ENCODE measurements around the gene LIX1L. TPM values are rescaled to one million over a fixed set of nuclear protein-coding genes. Genes with fewer than 3 reads are reported as not detected.

The LIX1L gene
- total and polyA plus RNA-seq, 4 donors, result 23.6 to 42.4 (median 37.3) TPM

GRCh38 chr1:145901312-145902021 is 56.4 kb downstream of the LIX1L start:
- H3K27ac ChIP-seq (ENCODE audit: low read depth, low read length), result no peak overlapping the region
- no peaks in the 10 kb centered on the region for H3K27me3 ChIP-seq (ENCODE audit: control insufficient read depth, insufficient read depth, low read length)
- H3K9me3 ChIP-seq (ENCODE audit: control insufficient read depth, insufficient read depth, low read length), result no peaks in the 10 kb centered on the region
- no peak for DNase-seq (ENCODE audit: low read depth in 4 of 6, low spot score in 6 of 6)
- WGBS (ENCODE audit: insufficient coverage), result 81% methylated on average over 8 of the region's 12 CpGs
- no peak overlapping the region for H3K4me3 ChIP-seq (ENCODE audit: low read depth, low read length)
- peaks cover 3% of the 10 kb centered on the region for H3K36me3 ChIP-seq (ENCODE audit: control insufficient read depth, insufficient read depth, low read length)
- no peaks in the 10 kb centered on the region for H3K4me1 ChIP-seq (ENCODE audit: control insufficient read depth, insufficient read depth, low read length)

GRCh38 chr1:145898756-145899155 is 59.1 kb downstream of the LIX1L start:
- Histone ChIP-seq H3K27me3 (ENCODE audit: control insufficient read depth, insufficient read depth, low read length) (no peaks in the 10 kb centered on the region), H3K36me3 (ENCODE audit: control insufficient read depth, insufficient read depth, low read length) (no peaks in the 10 kb centered on the region), H3K27ac (ENCODE audit: low read depth, low read length) (no peak overlapping the region), H3K4me1 (ENCODE audit: control insufficient read depth, insufficient read depth, low read length) (no peaks in the 10 kb centered on the region), H3K4me3 (ENCODE audit: low read depth, low read length) (no peak overlapping the region), H3K9me3 (ENCODE audit: control insufficient read depth, insufficient read depth, low read length) (no peaks in the 10 kb centered on the region)
- WGBS (ENCODE audit: insufficient coverage), result 66% methylated on average over 5 of the region's 5 CpGs
- DNase-seq (ENCODE audit: low read depth in 4 of 6, low spot score in 6 of 6), result no peak

DNA sequence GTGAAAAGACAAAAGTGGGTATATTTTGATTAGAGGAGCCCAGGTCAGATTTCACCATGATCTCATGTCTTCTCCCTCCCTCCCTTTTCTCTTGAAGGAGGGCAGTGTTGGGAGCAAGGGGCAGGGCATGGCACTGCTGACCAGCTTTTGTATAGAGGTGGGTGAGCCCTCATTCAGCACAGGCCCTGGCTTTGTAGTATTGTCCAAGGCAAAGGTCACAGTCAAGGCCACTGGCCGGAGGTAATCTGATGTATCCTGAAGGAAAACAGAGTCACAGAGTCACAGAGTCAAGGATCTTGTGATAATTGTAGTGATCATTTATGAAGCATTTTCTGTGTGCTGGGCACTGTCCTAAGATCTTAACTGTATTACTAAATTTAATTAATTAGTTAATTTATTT is 59.8 kb downstream of the LIX1L start:
- no peak for DNase-seq (ENCODE audit: low read depth in 4 of 6, low spot score in 6 of 6)
- Histone ChIP-seq H3K9me3 (ENCODE audit: control insufficient read depth, insufficient read depth, low read length) (no peaks in the 10 kb centered on the region), H3K36me3 (ENCODE audit: control insufficient read depth, insufficient read depth, low read length) (no peaks in the 10 kb centered on the region), H3K27ac (ENCODE audit: low read depth, low read length) (no peak overlapping the region), H3K27me3 (ENCODE audit: control insufficient read depth, insufficient read depth, low read length) (no peaks in the 10 kb centered on the region), H3K4me1 (ENCODE audit: control insufficient read depth, insufficient read depth, low read length) (peaks cover 1% of the 10 kb centered on the region), H3K4me3 (ENCODE audit: low read depth, low read length) (no peak overlapping the region)
- WGBS (ENCODE audit: insufficient coverage), result no CpG with 5 or more reads among the region's 1 CpG

DNA sequence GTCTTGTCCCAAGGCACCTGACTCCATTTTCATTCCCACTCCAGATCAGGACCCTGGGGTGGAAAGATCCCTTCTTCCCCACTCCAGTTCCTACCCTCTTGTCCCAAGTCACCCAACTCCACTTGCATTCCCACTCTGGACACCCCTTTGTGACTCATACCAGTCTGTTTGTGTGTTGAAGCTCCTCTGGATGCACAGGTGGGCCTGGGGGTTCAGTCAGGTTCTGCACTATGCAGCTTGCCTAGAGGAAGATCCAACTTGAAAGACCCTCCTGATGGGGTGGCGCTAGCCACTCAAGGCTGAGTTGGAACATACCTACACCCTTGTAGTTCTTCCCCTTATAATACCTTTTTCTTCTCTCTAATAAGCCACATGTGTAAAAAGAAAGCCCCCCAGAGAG is 62.3 kb downstream of the LIX1L start:
- Histone ChIP-seq H3K4me3 (ENCODE audit: low read depth, low read length) (no peak overlapping the region), H3K4me1 (ENCODE audit: control insufficient read depth, insufficient read depth, low read length) (peaks cover 12% of the 10 kb centered on the region), H3K27ac (ENCODE audit: low read depth, low read length) (no peak overlapping the region), H3K27me3 (ENCODE audit: control insufficient read depth, insufficient read depth, low read length) (no peaks in the 10 kb centered on the region), H3K9me3 (ENCODE audit: control insufficient read depth, insufficient read depth, low read length) (no peaks in the 10 kb centered on the region), H3K36me3 (ENCODE audit: control insufficient read depth, insufficient read depth, low read length) (no peaks in the 10 kb centered on the region)
- WGBS (ENCODE audit: insufficient coverage), result no CpG with 5 or more reads among the region's 1 CpG
- no peak for DNase-seq (ENCODE audit: low read depth in 4 of 6, low spot score in 6 of 6)

- no peak overlapping the region for H3K4me3 ChIP-seq (ENCODE audit: low read depth, low read length)
- H3K4me1 ChIP-seq (ENCODE audit: control insufficient read depth, insufficient read depth, low read length), result peaks cover 12% of the 10 kb centered on the region
- no peaks in the 10 kb centered on the region for H3K9me3 ChIP-seq (ENCODE audit: control insufficient read depth, insufficient read depth, low read length)
- peak overlapping the region; percentile 48 for H3K27ac ChIP-seq (ENCODE audit: low read depth, low read length)
- H3K27me3 ChIP-seq (ENCODE audit: control insufficient read depth, insufficient read depth, low read length), result no peaks in the 10 kb centered on the region
- no peak for DNase-seq (ENCODE audit: low read depth in 4 of 6, low spot score in 6 of 6)
- WGBS (ENCODE audit: insufficient coverage), result 89% methylated on average over 4 of the region's 7 CpGs
- H3K36me3 ChIP-seq (ENCODE audit: control insufficient read depth, insufficient read depth, low read length), result no peaks in the 10 kb centered on the region
Measured at GRCh38 chr1:145893306-145894055, 64.3 kb downstream of the LIX1L start.

- H3K27ac ChIP-seq (ENCODE audit: low read depth, low read length), result peak overlapping the region; percentile 83
- H3K9me3 ChIP-seq (ENCODE audit: control insufficient read depth, insufficient read depth, low read length), result no peaks in the 10 kb centered on the region
- H3K4me1 ChIP-seq (ENCODE audit: control insufficient read depth, insufficient read depth, low read length), result peaks cover 12% of the 10 kb centered on the region
- H3K27me3 ChIP-seq (ENCODE audit: control insufficient read depth, insufficient read depth, low read length), result no peaks in the 10 kb centered on the region
- DNase-seq (ENCODE audit: low read depth in 4 of 6, low spot score in 6 of 6), result peak in 2 of 6 donors; percentile 51 to 74
- no peak overlapping the region for H3K4me3 ChIP-seq (ENCODE audit: low read depth, low read length)
- H3K36me3 ChIP-seq (ENCODE audit: control insufficient read depth, insufficient read depth, low read length), result no peaks in the 10 kb centered on the region
- 11% methylated on average over 1 of the region's 3 CpGs for WGBS (ENCODE audit: insufficient coverage)
Measured at GRCh38 chr1:145892486-145893087, 65.2 kb downstream of the LIX1L start.

DNA sequence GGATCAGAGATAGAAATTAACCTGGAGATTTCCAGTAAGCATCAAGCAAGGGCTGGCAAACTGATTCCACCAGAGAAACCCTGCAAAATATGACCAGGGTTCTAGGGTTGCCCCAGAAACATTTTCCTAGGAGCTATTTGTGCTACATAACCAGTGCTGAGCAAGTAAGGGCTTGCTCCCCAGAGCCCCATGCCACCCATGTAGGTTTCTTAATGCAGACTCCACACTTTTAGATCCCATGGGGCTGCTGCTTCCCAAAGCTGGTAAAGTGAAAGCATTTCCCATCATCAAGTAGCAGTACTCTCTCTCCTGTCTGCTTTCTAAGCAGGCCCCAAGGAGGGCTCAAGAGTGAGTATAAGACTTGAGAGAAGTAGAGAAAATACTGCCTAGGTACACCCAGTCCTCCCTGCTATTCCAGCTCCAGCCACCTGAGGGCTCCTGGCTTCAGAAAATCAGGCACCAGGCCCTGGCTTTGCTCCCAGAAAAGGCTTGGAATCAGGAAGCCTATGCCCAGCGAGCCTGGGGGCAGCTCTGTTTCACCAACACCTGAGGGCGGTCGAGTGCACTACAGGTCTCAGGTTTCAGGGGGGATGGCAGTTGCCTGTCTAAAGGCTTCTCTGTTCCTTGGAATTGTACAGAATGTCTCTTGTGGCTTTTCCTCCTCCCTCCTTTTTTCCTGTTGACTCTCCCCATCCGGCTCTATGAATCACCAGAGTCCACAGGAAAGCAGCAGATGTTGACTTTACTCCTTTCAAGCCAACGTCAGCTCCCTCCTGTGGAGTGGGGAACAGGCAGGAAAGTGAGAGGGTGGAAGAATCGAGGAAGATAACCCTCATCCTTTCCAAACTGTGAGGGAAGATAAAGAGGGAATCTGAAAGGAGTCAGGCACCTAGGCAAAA is 66.0 kb downstream of the LIX1L start:
- H3K4me1 ChIP-seq (ENCODE audit: control insufficient read depth, insufficient read depth, low read length), result peaks cover 12% of the 10 kb centered on the region
- peak overlapping the region; percentile 83 for H3K27ac ChIP-seq (ENCODE audit: low read depth, low read length)
- H3K36me3 ChIP-seq (ENCODE audit: control insufficient read depth, insufficient read depth, low read length), result no peaks in the 10 kb centered on the region
- H3K9me3 ChIP-seq (ENCODE audit: control insufficient read depth, insufficient read depth, low read length), result no peaks in the 10 kb centered on the region
- H3K4me3 ChIP-seq (ENCODE audit: low read depth, low read length), result peak overlapping the region; percentile 18
- 0% methylated on average over 1 of the region's 6 CpGs for WGBS (ENCODE audit: insufficient coverage)
- DNase-seq (ENCODE audit: low read depth in 4 of 6, low spot score in 6 of 6), result peak in 5 of 6 donors; percentile 84 to 97 (median 86)
- H3K27me3 ChIP-seq (ENCODE audit: control insufficient read depth, insufficient read depth, low read length), result no peaks in the 10 kb centered on the region

GRCh38 chr1:145891143-145891542 is 66.7 kb downstream of the LIX1L start:
- no CpG with 5 or more reads among the region's 1 CpG for WGBS (ENCODE audit: insufficient coverage)
- H3K27ac ChIP-seq (ENCODE audit: low read depth, low read length), result peak overlapping the region; percentile 83
- no peaks in the 10 kb centered on the region for H3K27me3 ChIP-seq (ENCODE audit: control insufficient read depth, insufficient read depth, low read length)
- peaks cover 12% of the 10 kb centered on the region for H3K4me1 ChIP-seq (ENCODE audit: control insufficient read depth, insufficient read depth, low read length)
- H3K9me3 ChIP-seq (ENCODE audit: control insufficient read depth, insufficient read depth, low read length), result no peaks in the 10 kb centered on the region
- no peaks in the 10 kb centered on the region for H3K36me3 ChIP-seq (ENCODE audit: control insufficient read depth, insufficient read depth, low read length)
- H3K4me3 ChIP-seq (ENCODE audit: low read depth, low read length), result no peak overlapping the region
- peak in 2 of 6 donors; percentile 27 to 38 for DNase-seq (ENCODE audit: low read depth in 4 of 6, low spot score in 6 of 6)

DNA sequence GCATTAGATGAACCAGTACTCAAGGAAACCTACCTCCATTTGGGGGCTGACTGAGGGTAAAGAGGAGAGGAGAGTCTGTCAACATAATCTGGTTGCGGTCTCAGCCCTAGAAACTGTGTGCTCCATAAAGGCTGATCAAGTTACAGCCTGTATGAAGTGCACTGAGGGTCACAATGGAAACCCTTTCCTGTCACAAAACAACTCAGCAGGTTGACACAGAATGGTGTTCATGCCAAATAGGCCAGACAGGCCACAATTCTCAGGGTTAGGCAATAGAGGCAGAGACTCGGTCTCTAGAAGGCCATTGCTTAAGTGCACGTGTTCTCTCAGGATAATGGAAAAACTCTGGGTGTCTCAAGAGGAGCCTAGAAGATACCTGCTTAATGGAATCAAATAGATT is 68.1 kb downstream of the LIX1L start:
- 64% methylated on average over 3 of the region's 3 CpGs for WGBS (ENCODE audit: insufficient coverage)
- peaks cover 6% of the 10 kb centered on the region for H3K27me3 ChIP-seq (ENCODE audit: control insufficient read depth, insufficient read depth, low read length)
- no peak overlapping the region for H3K4me3 ChIP-seq (ENCODE audit: low read depth, low read length)
- H3K36me3 ChIP-seq (ENCODE audit: control insufficient read depth, insufficient read depth, low read length), result no peaks in the 10 kb centered on the region
- no peak overlapping the region for H3K27ac ChIP-seq (ENCODE audit: low read depth, low read length)
- DNase-seq (ENCODE audit: low read depth in 4 of 6, low spot score in 6 of 6), result no peak
- peaks cover 22% of the 10 kb centered on the region for H3K4me1 ChIP-seq (ENCODE audit: control insufficient read depth, insufficient read depth, low read length)
- no peaks in the 10 kb centered on the region for H3K9me3 ChIP-seq (ENCODE audit: control insufficient read depth, insufficient read depth, low read length)
